ENCODE results near the gene FAM200C.
"Not testable (repeated sequence)": the region's sequence is repeated elsewhere in the genome, so short reads cannot be mapped to it uniquely, and the experiment has no call there.

Gene FAM200C
- 0.44 to 2.7 (median 0.70) reads per million in 4 experiments for total RNA-seq

- peak; percentile 46 for DNase-seq
Measured at GRCh38 chr5:160399402-160400353, at the start of gene FAM200C. FAM200C (minus strand) TSS chr5:160400054; CDS start chr5:160395490, 4,564 bp downstream.

- DNase-seq: no peak
Measured at GRCh38 chr5:160449458-160449857, 49.6 kb upstream of the FAM200C start.

- no peak for DNase-seq
Measured at GRCh38 chr5:160448886-160449285, 49.0 kb upstream of the FAM200C start.

GRCh38 chr5:160445751-160446150 is 45.9 kb upstream of the FAM200C start:
- no peak for DNase-seq

- DNase-seq: no peak
Measured at GRCh38 chr5:160445132-160445531, 45.3 kb upstream of the FAM200C start.

GRCh38 chr5:160444407-160444806 is 44.6 kb upstream of the FAM200C start:
- DNase-seq: no peak

GRCh38 chr5:160442824-160443431 is 43.1 kb upstream of the FAM200C start:
- no peak for DNase-seq

GRCh38 chr5:160441311-160441781 is 41.5 kb upstream of the FAM200C start:
- DNase-seq: no peak

GRCh38 chr5:160439205-160439600 is 39.3 kb upstream of the FAM200C start:
- peak; percentile 80 for DNase-seq

- DNase-seq: peak; percentile 18
Measured at GRCh38 chr5:160438316-160439204, 38.7 kb upstream of the FAM200C start.

- DNase-seq: no peak
Measured at GRCh38 chr5:160437271-160437670, 37.4 kb upstream of the FAM200C start.

GRCh38 chr5:160436661-160437060 is 36.8 kb upstream of the FAM200C start:
- not testable (repeated sequence) for DNase-seq

- no peak for DNase-seq
Measured at GRCh38 chr5:160436017-160436416, 36.2 kb upstream of the FAM200C start.

- no peak for DNase-seq
Measured at GRCh38 chr5:160435532-160435931, 35.7 kb upstream of the FAM200C start.

- DNase-seq: no peak
Measured at GRCh38 chr5:160434022-160434531, 34.2 kb upstream of the FAM200C start.

- no peak for DNase-seq
Measured at GRCh38 chr5:160432787-160433186, 32.9 kb upstream of the FAM200C start.

GRCh38 chr5:160432196-160432595 is 32.3 kb upstream of the FAM200C start:
- no peak for DNase-seq

GRCh38 chr5:160427607-160428006 is 27.8 kb upstream of the FAM200C start:
- DNase-seq: no peak

- no peak for DNase-seq
Measured at GRCh38 chr5:160423099-160423498, 23.2 kb upstream of the FAM200C start.

- peak; percentile 79 for DNase-seq
Measured at GRCh38 chr5:160421625-160422258, 21.9 kb upstream of the FAM200C start, which contains the start of gene PTTG1. PTTG1 (plus strand) TSS chr5:160421855; CDS start chr5:160422313, 458 bp downstream.

- no peak for DNase-seq
Measured at GRCh38 chr5:160420331-160420610, 20.4 kb upstream of the FAM200C start.

All from effector CD8-positive, alpha-beta T cell (primary cell).